ENCODE measurements around the gene SEZ6L2.

Gene SEZ6L2

GRCh38 chr16:29898804-29899515 lies 390 bp downstream of the SEZ6L2 start:
- H3K4me3 ChIP-seq (ENCODE audit: low read depth, low read length) = peak overlapping the region; percentile 55
- in situ Hi-C loops (cut with HindIII; ENCODE audit: low sequenced_read_pairs) = no loop called here
- TF ChIP-seq CTCF (IDR thresholded peaks at IDR 0.05; ENCODE audit: low read depth, low read length, missing control alignments) = no peak
- DNase-seq (ENCODE audit: low read depth) = no peak

GRCh38 chr16:29898135-29898803 lies 1.1 kb downstream of the SEZ6L2 start:
- in situ Hi-C loops (cut with HindIII; ENCODE audit: low sequenced_read_pairs) = no loop called here
- TF ChIP-seq CTCF (IDR thresholded peaks at IDR 0.05; ENCODE audit: low read depth, low read length, missing control alignments) = no peak
- H3K4me3 ChIP-seq (ENCODE audit: low read depth, low read length) = peak overlapping the region; percentile 55
- DNase-seq (ENCODE audit: low read depth) = no peak

GRCh38 chr16:29897333-29897732 lies 2.0 kb downstream of the SEZ6L2 start:
- H3K4me3 ChIP-seq (ENCODE audit: low read depth, low read length) = no peak overlapping the region
- DNase-seq (ENCODE audit: low read depth) = no peak
- in situ Hi-C loops (cut with HindIII; ENCODE audit: low sequenced_read_pairs) = no loop called here
- no peak for TF ChIP-seq CTCF (IDR thresholded peaks at IDR 0.05; ENCODE audit: low read depth, low read length, missing control alignments)

GRCh38 chr16:29896841-29897240 lies 2.5 kb downstream of the SEZ6L2 start:
- DNase-seq (ENCODE audit: low read depth) = no peak
- no peak for TF ChIP-seq CTCF (IDR thresholded peaks at IDR 0.05; ENCODE audit: low read depth, low read length, missing control alignments)
- H3K4me3 ChIP-seq (ENCODE audit: low read depth, low read length) = no peak overlapping the region
- in situ Hi-C loops (cut with HindIII; ENCODE audit: low sequenced_read_pairs) = no loop called here

GRCh38 chr16:29894352-29894751 lies 5.0 kb downstream of the SEZ6L2 start:
- TF ChIP-seq CTCF (IDR thresholded peaks at IDR 0.05; ENCODE audit: low read depth, low read length, missing control alignments) = no peak
- in situ Hi-C loops (cut with HindIII; ENCODE audit: low sequenced_read_pairs) = no loop called here
- no peak overlapping the region for H3K4me3 ChIP-seq (ENCODE audit: low read depth, low read length)
- no peak for DNase-seq (ENCODE audit: low read depth)

- in situ Hi-C loops (cut with HindIII; ENCODE audit: low sequenced_read_pairs) = no loop called here
- H3K4me3 ChIP-seq (ENCODE audit: low read depth, low read length) = no peak overlapping the region
These were observed 5.8 kb downstream of the SEZ6L2 start for GRCh38 chr16:29893553-29893952.

More at GRCh38 chr16:29893553-29893952, 5.8 kb downstream of the SEZ6L2 start:
- TF ChIP-seq CTCF (IDR thresholded peaks at IDR 0.05; ENCODE audit: low read depth, low read length, missing control alignments) = no peak
- no peak for DNase-seq (ENCODE audit: low read depth)
